SU-DHL-6 (cell line): ENCODE data around the gene WNK3.

Experiments used
- H2AFZ ChIP-seq: fragments of 200-600 bp; sonication (generic); 2 replicates; pipeline ENCODE4 v1.6.1; 2014; ENCODE audit warnings: low read depth, mild to moderate bottlenecking, moderate library complexity, mixed read lengths, antibody characterized with exemption, low read length; ENCODE audit not compliant: severe bottlenecking
- H3F3A ChIP-seq: fragments of 200-600 bp; shearing (Covaris generic); 2 replicates; pipeline ENCODE4 v1.6.0; 2016; ENCODE audit warnings: antibody characterized with exemption, mild to moderate bottlenecking; ENCODE audit not compliant: insufficient read depth
- H3K27ac ChIP-seq: fragments of 200-600 bp; sonication (generic); 2 replicates; pipeline ENCODE4 v1.5.1; 2016; ENCODE audit warnings: low read depth, mild to moderate bottlenecking, low read length, moderate library complexity, mixed read lengths
- H3K27me3 ChIP-seq: fragments of 200-600 bp; sonication (generic), shearing (Covaris generic); 2 replicates; pipeline ENCODE4 v1.6.0; 2014; ENCODE audit warnings: mild to moderate bottlenecking, low read length
- H3K36me3 ChIP-seq: fragments of 200-600 bp; sonication (generic); 2 replicates; pipeline ENCODE4 v1.6.1; 2014; ENCODE audit warnings: mild to moderate bottlenecking, low read length, mixed read lengths
- H3K4me2 ChIP-seq: fragments of 300-600, 200-600 bp; shearing (Covaris generic), sonication (generic); 2 replicates; pipeline ENCODE4 v1.6.0; 2014; ENCODE audit warnings: low read length, low read depth, mild to moderate bottlenecking; ENCODE audit not compliant: poor library complexity, severe bottlenecking
- H3K4me3 ChIP-seq: fragments of 200-600 bp; sonication (generic); 2 replicates; pipeline ENCODE4 v1.5.1; 2014; ENCODE audit warnings: antibody characterized with exemption, low read length, mild to moderate bottlenecking, mixed read lengths; ENCODE audit not compliant: insufficient read depth, poor library complexity, severe bottlenecking
- H3K79me2 ChIP-seq: fragments of 200-600 bp; sonication (generic); 2 replicates; pipeline ENCODE4 v1.6.1; 2014; ENCODE audit warnings: mild to moderate bottlenecking, low read length, moderate library complexity; ENCODE audit not compliant: insufficient read depth
- H3K9ac ChIP-seq: fragments of 200-600 bp; sonication (generic); 2 replicates; pipeline ENCODE4 v1.7.0; 2014; ENCODE audit warnings: mild to moderate bottlenecking, low read length
- H3K9me2 ChIP-seq: fragments of 200-600 bp; sonication (generic); replicated peaks from 2 replicates; pipeline ENCODE4 v1.6.1; 2014; ENCODE audit warnings: low read length; ENCODE audit not compliant: insufficient read depth
- H3K9me3 ChIP-seq: fragments of 200-600 bp; sonication (generic); 2 replicates; pipeline ENCODE4 v1.6.1; 2014; ENCODE audit warnings: low read length, mixed read lengths; ENCODE audit not compliant: insufficient read depth
- H4K20me1 ChIP-seq: fragments of 200-600 bp; sonication (generic); 2 replicates; pipeline ENCODE4 v1.6.1; 2014; ENCODE audit warnings: low read depth, mild to moderate bottlenecking, antibody characterized with exemption, low read length, moderate library complexity, mixed read lengths
- CTCF ChIP-seq: fragments of 200-600 bp; sonication (generic); IDR thresholded peaks from one replicate; pipeline ENCODE4 v1.5.1; 2017; ENCODE audit warnings: antibody characterized with exemption, mild to moderate bottlenecking, low read length, moderate library complexity; ENCODE audit not compliant: insufficient read depth, poor library complexity, severe bottlenecking
- EZH2phosphoT487 ChIP-seq: fragments of 200-600 bp; sonication (generic), shearing (Covaris generic); conservative IDR thresholded peaks from 2 replicates; pipeline ENCODE4 v1.6.1; 2018; ENCODE audit warnings: mild to moderate bottlenecking, antibody characterized with exemption, low read length, moderate library complexity, mixed read lengths

Gene WNK3

GRCh38 chrX:54171091-54171490, 186.8 kb downstream of the WNK3 start:
- H3K27me3 ChIP-seq, result no peaks in the 10 kb centered on the region
- H3K9me3 ChIP-seq, result no peaks in the 10 kb centered on the region

GRCh38 chrX:54166915-54167314, 190.9 kb downstream of the WNK3 start:
- H3K27ac ChIP-seq, result no peak overlapping the region
- no peaks in the 10 kb centered on the region for H3K9me2 ChIP-seq
- TF ChIP-seq CTCF (no peak), EZH2phosphoT487 (no peak)
- no peak overlapping the region for H3K4me2 ChIP-seq
- H4K20me1 ChIP-seq, result no peaks in the 10 kb centered on the region
- no peaks in the 10 kb centered on the region for H3K36me3 ChIP-seq
- H3F3A ChIP-seq, result no peaks in the 10 kb centered on the region
- H3K9me3 ChIP-seq, result no peaks in the 10 kb centered on the region
- H2AFZ ChIP-seq, result no peak overlapping the region
- H3K4me3 ChIP-seq, result no peak overlapping the region
- no peak overlapping the region for H3K9ac ChIP-seq
- no peaks in the 10 kb centered on the region for H3K27me3 ChIP-seq
- H3K79me2 ChIP-seq, result no peaks in the 10 kb centered on the region

More at GRCh38 chrX:54171091-54171490, 186.8 kb downstream of the WNK3 start:
- Histone ChIP-seq H3K27ac (no peak overlapping the region), H3K4me2 (no peak overlapping the region), H3F3A (no peaks in the 10 kb centered on the region), H4K20me1 (no peaks in the 10 kb centered on the region), H2AFZ (no peak overlapping the region), H3K9ac (no peak overlapping the region), H3K79me2 (peaks cover 16% of the 10 kb centered on the region; the same call in 1 of the 2 replicates), H3K9me2 (no peaks in the 10 kb centered on the region), H3K36me3 (no peaks in the 10 kb centered on the region), H3K4me3 (no peak overlapping the region)
- TF ChIP-seq EZH2phosphoT487 (no peak), CTCF (no peak)

- no peaks in the 10 kb centered on the region for H4K20me1 ChIP-seq
- no peaks in the 10 kb centered on the region for H3K9me3 ChIP-seq
- no peak overlapping the region for H3K4me2 ChIP-seq
- H3K27me3 ChIP-seq, result no peaks in the 10 kb centered on the region
- no peaks in the 10 kb centered on the region for H3F3A ChIP-seq
- TF ChIP-seq EZH2phosphoT487 (no peak), CTCF (no peak)
- H3K9me2 ChIP-seq, result no peaks in the 10 kb centered on the region
- H3K27ac ChIP-seq, result no peak overlapping the region
- no peak overlapping the region for H2AFZ ChIP-seq
- H3K79me2 ChIP-seq, result no peaks in the 10 kb centered on the region
- H3K4me3 ChIP-seq, result no peak overlapping the region
- no peak overlapping the region for H3K9ac ChIP-seq
- no peaks in the 10 kb centered on the region for H3K36me3 ChIP-seq
Observed at GRCh38 chrX:54157561-54157960, 200.3 kb downstream of the WNK3 start.
